Measurements from ENCODE around the gene PARD3B.

The PARD3B gene

GRCh38 chr2:205590759-205591158, 1045.5 kb downstream of the PARD3B start:
- TF ChIP-seq CTCF (IDR thresholded peaks at IDR 0.05; ENCODE audit: insufficient read depth, low read length, poor library complexity, severe bottlenecking), result no peak
- Histone ChIP-seq H3K36me3 (ENCODE audit: control insufficient read depth, insufficient read depth, low read length) (no peaks in the 10 kb centered on the region), H3K4me3 (replicated peaks; ENCODE audit: low read depth, low read length) (no peak overlapping the region), H3K27me3 (replicated peaks; ENCODE audit: control insufficient read depth, insufficient read depth, low read length) (peaks cover 1% of the 10 kb centered on the region; the same call in 1 of the 2 replicates)
- no peak for DNase-seq (ENCODE audit: extremely low read depth, insufficient read length)

- Histone ChIP-seq H3K27me3 (replicated peaks; ENCODE audit: control insufficient read depth, insufficient read depth, low read length) (no peaks in the 10 kb centered on the region; the same call in 1 of the 2 replicates), H3K36me3 (ENCODE audit: control insufficient read depth, insufficient read depth, low read length) (no peaks in the 10 kb centered on the region), H3K4me3 (replicated peaks; ENCODE audit: low read depth, low read length) (no peak overlapping the region)
- TF ChIP-seq CTCF (IDR thresholded peaks at IDR 0.05; ENCODE audit: insufficient read depth, low read length, poor library complexity, severe bottlenecking), result no peak
- no peak for DNase-seq (ENCODE audit: extremely low read depth, insufficient read length)
Measured at GRCh38 chr2:205593891-205594290, 1048.6 kb downstream of the PARD3B start.

GRCh38 chr2:205596581-205596980, 1051.3 kb downstream of the PARD3B start:
- TF ChIP-seq CTCF (IDR thresholded peaks at IDR 0.05; ENCODE audit: insufficient read depth, low read length, poor library complexity, severe bottlenecking), result no peak
- Histone ChIP-seq H3K4me3 (replicated peaks; ENCODE audit: low read depth, low read length) (no peak overlapping the region), H3K36me3 (ENCODE audit: control insufficient read depth, insufficient read depth, low read length) (no peaks in the 10 kb centered on the region), H3K27me3 (replicated peaks; ENCODE audit: control insufficient read depth, insufficient read depth, low read length) (peaks cover 2% of the 10 kb centered on the region)
- DNase-seq (ENCODE audit: extremely low read depth, insufficient read length), result no peak

GRCh38 chr2:205605638-205606304, 1060.5 kb downstream of the PARD3B start:
- H3K4me3 ChIP-seq (replicated peaks; ENCODE audit: low read depth, low read length), result no peak overlapping the region
- no peaks in the 10 kb centered on the region; the same call in 1 of the 2 replicates for H3K27me3 ChIP-seq (replicated peaks; ENCODE audit: control insufficient read depth, insufficient read depth, low read length)
- DNase-seq (ENCODE audit: extremely low read depth, insufficient read length), result no peak
- H3K36me3 ChIP-seq (ENCODE audit: control insufficient read depth, insufficient read depth, low read length), result no peaks in the 10 kb centered on the region
- TF ChIP-seq CTCF (IDR thresholded peaks at IDR 0.05; ENCODE audit: insufficient read depth, low read length, poor library complexity, severe bottlenecking), result no peak

- TF ChIP-seq CTCF (IDR thresholded peaks at IDR 0.05; ENCODE audit: insufficient read depth, low read length, poor library complexity, severe bottlenecking), result no peak
- H3K36me3 ChIP-seq (ENCODE audit: control insufficient read depth, insufficient read depth, low read length), result no peaks in the 10 kb centered on the region
- no peaks in the 10 kb centered on the region; the same call in none of the 2 replicates for H3K27me3 ChIP-seq (replicated peaks; ENCODE audit: control insufficient read depth, insufficient read depth, low read length)
- no peak overlapping the region for H3K4me3 ChIP-seq (replicated peaks; ENCODE audit: low read depth, low read length)
- no peak for DNase-seq (ENCODE audit: extremely low read depth, insufficient read length)
Measured at GRCh38 chr2:205607146-205607545, 1061.9 kb downstream of the PARD3B start.
